ENCODE results near the gene SDK1. TPM values are rescaled to one million over a fixed set of nuclear protein-coding genes. Genes with fewer than 3 reads are reported as not detected.

The SDK1 gene
- total RNA-seq, 3 donors from 2014 or later (not counting 1 experiment from before 2014, with no cell fraction given): 0.05 to 0.11 TPM; not detected in 1

- no peaks in the 10 kb centered on the region for H3K36me3 Mint-ChIP-seq
- TF ChIP-seq CTCF (IDR thresholded peaks at IDR 0.05): no peak
- H3K36me3 ChIP-seq (ENCODE audit: control insufficient read depth, insufficient read depth, low read length): no peaks in the 10 kb centered on the region
- no peak overlapping the region for H3K27ac Mint-ChIP-seq
- intact Hi-C loops (cut with micrococcal nuclease): no loop called here
- 97% methylated on average over 6 of the region's 6 CpGs for WGBS (ENCODE audit: insufficient coverage)
- peaks cover 0 to 4% of the 10 kb centered on the region in 2 donors for H3K4me1 Mint-ChIP-seq
- no peaks in the 10 kb centered on the region for H3K4me1 ChIP-seq (ENCODE audit: control insufficient read depth, insufficient read depth, low read length)
- ATAC-seq: no peak
- no peak for DNase-seq
- no peak overlapping the region for H3K4me3 ChIP-seq (ENCODE audit: low read length)
- H3K27ac ChIP-seq (ENCODE audit: low read length): no peak overlapping the region
- H3K4me3 Mint-ChIP-seq: no peak overlapping the region
- no peaks in the 10 kb centered on the region for H3K9me3 ChIP-seq (ENCODE audit: control insufficient read depth, insufficient read depth, low read length)
- H3K9me3 Mint-ChIP-seq: no peaks in the 10 kb centered on the region
- no peaks in the 10 kb centered on the region for H3K27me3 ChIP-seq (ENCODE audit: control insufficient read depth, insufficient read depth, low read length)
- H3K27me3 Mint-ChIP-seq (ENCODE audit: low read depth in 2 of 2): peaks cover 2 to 7% of the 10 kb centered on the region in 2 donors
Measured at GRCh38 chr7:4084271-4084670, 783.2 kb downstream of the SDK1 start.

DNA sequence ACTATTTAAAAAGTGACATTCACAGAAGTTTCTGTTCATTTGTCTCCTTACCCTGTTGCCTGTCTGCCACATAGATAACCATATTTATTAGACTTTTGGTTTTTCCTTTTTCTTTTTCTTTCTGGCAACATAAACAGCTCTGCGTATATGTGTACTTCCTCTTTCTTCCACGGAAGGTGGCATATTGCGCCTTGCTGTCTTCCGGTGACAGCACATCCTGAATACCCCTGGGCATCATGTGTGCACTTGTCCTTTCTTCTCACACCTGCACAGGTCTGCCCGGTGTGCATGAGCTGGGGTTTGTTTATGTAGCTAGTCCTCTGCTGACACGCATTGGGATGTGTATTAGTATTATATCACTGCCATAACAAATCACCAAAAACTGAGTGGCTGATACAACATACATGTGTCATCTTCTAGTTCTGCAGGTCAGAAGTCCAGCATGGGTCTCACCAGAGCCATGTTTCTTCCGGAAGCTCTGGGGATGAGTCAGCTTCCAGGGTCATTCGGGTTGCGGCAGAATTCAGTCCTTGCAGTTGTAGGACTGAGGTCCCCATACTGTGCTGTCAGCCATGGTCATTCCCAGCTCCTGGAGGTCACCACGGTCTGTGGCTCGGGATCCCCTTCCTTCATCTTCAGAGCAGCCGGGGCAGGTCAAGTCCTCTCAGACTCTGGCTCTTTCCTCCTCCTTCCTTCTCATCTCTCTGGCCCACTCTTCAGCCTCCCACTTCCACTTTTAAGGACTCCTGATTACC lies 785.1 kb downstream of the SDK1 start:
- Histone ChIP-seq H3K9me3 (ENCODE audit: control insufficient read depth, insufficient read depth, low read length) (no peaks in the 10 kb centered on the region), H3K27me3 (ENCODE audit: control insufficient read depth, insufficient read depth, low read length) (no peaks in the 10 kb centered on the region), H3K4me1 (ENCODE audit: control insufficient read depth, insufficient read depth, low read length) (no peaks in the 10 kb centered on the region), H3K27ac (ENCODE audit: low read length) (no peak overlapping the region), H3K4me3 (ENCODE audit: low read length) (no peak overlapping the region), H3K36me3 (ENCODE audit: control insufficient read depth, insufficient read depth, low read length) (no peaks in the 10 kb centered on the region)
- 69% methylated on average over 10 of the region's 12 CpGs for WGBS (ENCODE audit: insufficient coverage)
- Mint-ChIP-seq H3K27me3 (ENCODE audit: low read depth in 2 of 2) (peaks cover 2 to 16% of the 10 kb centered on the region in 2 donors), H3K27ac (no peak overlapping the region), H3K4me1 (peaks cover 0 to 4% of the 10 kb centered on the region in 2 donors), H3K9me3 (no peaks in the 10 kb centered on the region), H3K4me3 (peak overlapping the region; percentile 1), H3K36me3 (no peaks in the 10 kb centered on the region)
- ATAC-seq (no peak), DNase-seq (no peak)
- intact Hi-C loops (cut with micrococcal nuclease): no loop called here
- no peak for TF ChIP-seq CTCF (IDR thresholded peaks at IDR 0.05)

GRCh38 chr7:4086723-4087122 lies 785.7 kb downstream of the SDK1 start:
- intact Hi-C loops (cut with micrococcal nuclease): no loop called here
- DNase-seq (no peak), ATAC-seq (no peak)
- H3K4me1 ChIP-seq (ENCODE audit: control insufficient read depth, insufficient read depth, low read length): no peaks in the 10 kb centered on the region
- H3K4me3 ChIP-seq (ENCODE audit: low read length): no peak overlapping the region
- no peaks in the 10 kb centered on the region for H3K27me3 ChIP-seq (ENCODE audit: control insufficient read depth, insufficient read depth, low read length)
- H3K27ac ChIP-seq (ENCODE audit: low read length): no peak overlapping the region
- Mint-ChIP-seq H3K4me1 (peaks cover 0 to 4% of the 10 kb centered on the region in 2 donors), H3K36me3 (no peaks in the 10 kb centered on the region), H3K27ac (no peak overlapping the region), H3K9me3 (no peaks in the 10 kb centered on the region), H3K27me3 (ENCODE audit: low read depth in 2 of 2) (peaks cover 3 to 16% of the 10 kb centered on the region in 2 donors), H3K4me3 (no peak overlapping the region)
- H3K36me3 ChIP-seq (ENCODE audit: control insufficient read depth, insufficient read depth, low read length): no peaks in the 10 kb centered on the region
- H3K9me3 ChIP-seq (ENCODE audit: control insufficient read depth, insufficient read depth, low read length): no peaks in the 10 kb centered on the region
- no peak for TF ChIP-seq CTCF (IDR thresholded peaks at IDR 0.05)
- WGBS (ENCODE audit: insufficient coverage): 92% methylated on average over 1 of the region's 1 CpG

DNA sequence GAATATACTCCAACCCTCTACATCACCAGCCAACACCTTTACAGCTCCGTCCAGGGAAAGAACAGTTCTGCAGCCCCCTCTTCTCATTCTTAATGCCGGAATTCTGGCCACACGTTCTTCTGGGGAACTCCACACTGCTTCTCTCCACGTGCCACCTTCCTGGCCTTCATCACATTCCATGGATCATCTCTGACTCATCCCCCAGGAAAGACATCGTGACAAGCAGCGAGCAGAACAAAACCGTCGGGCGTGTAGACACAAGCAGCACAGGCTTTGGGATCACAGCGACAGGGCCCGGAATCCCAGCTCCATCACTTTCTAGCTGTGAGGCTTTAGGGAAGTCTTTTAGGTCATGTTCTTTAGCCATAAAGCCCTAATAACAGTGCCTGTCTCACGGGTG lies 790.7 kb downstream of the SDK1 start:
- peaks cover 0 to under 1% of the 10 kb centered on the region in 2 donors for H3K4me1 Mint-ChIP-seq
- WGBS (ENCODE audit: insufficient coverage): 87% methylated on average over 12 of the region's 12 CpGs

More for the DNA sequence above, 790.7 kb downstream of the SDK1 start:
- Histone ChIP-seq H3K27me3 (ENCODE audit: control insufficient read depth, insufficient read depth, low read length) (no peaks in the 10 kb centered on the region), H3K27ac (ENCODE audit: low read length) (no peak overlapping the region), H3K9me3 (ENCODE audit: control insufficient read depth, insufficient read depth, low read length) (no peaks in the 10 kb centered on the region), H3K4me3 (ENCODE audit: low read length) (no peak overlapping the region), H3K36me3 (ENCODE audit: control insufficient read depth, insufficient read depth, low read length) (no peaks in the 10 kb centered on the region), H3K4me1 (ENCODE audit: control insufficient read depth, insufficient read depth, low read length) (no peaks in the 10 kb centered on the region)
- ATAC-seq (no peak), DNase-seq (no peak)
- intact Hi-C loops (cut with micrococcal nuclease): no loop called here
- H3K27me3 Mint-ChIP-seq (ENCODE audit: low read depth in 2 of 2): peaks cover 3 to 16% of the 10 kb centered on the region in 2 donors
- no peaks in the 10 kb centered on the region for H3K36me3 Mint-ChIP-seq
- H3K27ac Mint-ChIP-seq: no peak overlapping the region
- H3K4me3 Mint-ChIP-seq: no peak overlapping the region
- no peak for TF ChIP-seq CTCF (IDR thresholded peaks at IDR 0.05)
- no peaks in the 10 kb centered on the region for H3K9me3 Mint-ChIP-seq
